ENCODE results near the gene ZIM2. TPM values are rescaled to one million over a fixed set of nuclear protein-coding genes. Genes with fewer than 3 reads are reported as not detected.

ZIM2 gene
- total RNA-seq, 1 donor from 2014 or later: 0.19 TPM

GRCh38 chr19:56834564-56835375 is 5.8 kb downstream of the ZIM2 start:
- intact Hi-C loops (cut with micrococcal nuclease): no loop called here
- H3K4me1 ChIP-seq: peaks cover 13% of the 10 kb centered on the region
- DNase-seq: no peak
- no peak for TF ChIP-seq CTCF (IDR thresholded peaks at IDR 0.05; ENCODE audit: borderline replicate concordance)
- no peak overlapping the region for H3K4me3 ChIP-seq
- no peaks in the 10 kb centered on the region for H3K9me3 ChIP-seq (replicated peaks)
- no peak overlapping the region for H3K27ac ChIP-seq (replicated peaks)
- H3K27me3 ChIP-seq (ENCODE audit: low read depth): no peaks in the 10 kb centered on the region
- no peaks in the 10 kb centered on the region for H3K36me3 ChIP-seq

- Histone ChIP-seq H3K27ac (replicated peaks) (no peak overlapping the region), H3K4me3 (no peak overlapping the region), H3K9me3 (replicated peaks) (no peaks in the 10 kb centered on the region), H3K4me1 (peaks cover 11% of the 10 kb centered on the region), H3K27me3 (ENCODE audit: low read depth) (no peaks in the 10 kb centered on the region), H3K36me3 (no peaks in the 10 kb centered on the region)
- DNase-seq: no peak
- intact Hi-C loops (cut with micrococcal nuclease): no loop called here
- no peak for TF ChIP-seq CTCF (IDR thresholded peaks at IDR 0.05; ENCODE audit: borderline replicate concordance)
These were observed 8.1 kb downstream of the ZIM2 start for GRCh38 chr19:56832352-56832928.

GRCh38 chr19:56831255-56831654 is 9.3 kb downstream of the ZIM2 start:
- Histone ChIP-seq H3K27me3 (ENCODE audit: low read depth) (no peaks in the 10 kb centered on the region), H3K9me3 (replicated peaks) (no peaks in the 10 kb centered on the region), H3K36me3 (no peaks in the 10 kb centered on the region), H3K4me3 (no peak overlapping the region), H3K4me1 (peaks cover 5% of the 10 kb centered on the region), H3K27ac (replicated peaks) (no peak overlapping the region)
- DNase-seq: no peak
- TF ChIP-seq CTCF (IDR thresholded peaks at IDR 0.05; ENCODE audit: borderline replicate concordance): no peak
- intact Hi-C loops (cut with micrococcal nuclease): no loop called here

- intact Hi-C loops (cut with micrococcal nuclease): no loop called here
- Histone ChIP-seq H3K4me1 (peaks cover 5% of the 10 kb centered on the region), H3K27ac (replicated peaks) (no peak overlapping the region), H3K36me3 (no peaks in the 10 kb centered on the region), H3K9me3 (replicated peaks) (no peaks in the 10 kb centered on the region), H3K4me3 (no peak overlapping the region), H3K27me3 (ENCODE audit: low read depth) (no peaks in the 10 kb centered on the region)
- no peak for DNase-seq
- no peak for TF ChIP-seq CTCF (IDR thresholded peaks at IDR 0.05; ENCODE audit: borderline replicate concordance)
These were observed 10.9 kb downstream of the ZIM2 start for GRCh38 chr19:56829596-56829995.

- no peaks in the 10 kb centered on the region for H3K9me3 ChIP-seq (replicated peaks)
- DNase-seq: no peak
- intact Hi-C loops (cut with micrococcal nuclease): no loop called here
- H3K4me3 ChIP-seq: no peak overlapping the region
- peaks cover 8% of the 10 kb centered on the region for H3K36me3 ChIP-seq
- no peak overlapping the region for H3K27ac ChIP-seq (replicated peaks)
- TF ChIP-seq CTCF (IDR thresholded peaks at IDR 0.05; ENCODE audit: borderline replicate concordance): no peak
- H3K4me1 ChIP-seq: peaks cover 5% of the 10 kb centered on the region
- no peaks in the 10 kb centered on the region for H3K27me3 ChIP-seq (ENCODE audit: low read depth)
These were observed 12.8 kb downstream of the ZIM2 start for GRCh38 chr19:56827708-56828107.

Measured in left ventricle myocardium inferior (tissue), 1 donor.